GM12892 (cell line): ENCODE data around the gene BAHD1.

ENCODE experiments used
- DNase-seq: peaks from one replicate; pipeline ENCODE4 v3.0.0; 2011; ENCODE audit not compliant: insufficient read length
- FAIRE-seq: peaks from 2 replicates; lab custom pipeline; 2011; peaks lifted over from hg19 to GRCh38; lab: Jason Lieb, UNC
- POLR2A ChIP-seq: IDR thresholded peaks from 2 replicates; pipeline ENCODE4 v1.6.1; 2011; ENCODE audit warnings: low read depth, low read length, control low read depth
- POLR2AphosphoS5 ChIP-seq: IDR thresholded peaks from 2 replicates; pipeline ENCODE4 v1.6.1; 2011; ENCODE audit warnings: low read depth, low read length, control low read depth
- TAF1 ChIP-seq: IDR thresholded peaks from 2 replicates; pipeline ENCODE4 v1.6.1; 2011; ENCODE audit warnings: low read depth, mild to moderate bottlenecking, control low read depth, low read length, borderline replicate concordance

The BAHD1 gene

DNA sequence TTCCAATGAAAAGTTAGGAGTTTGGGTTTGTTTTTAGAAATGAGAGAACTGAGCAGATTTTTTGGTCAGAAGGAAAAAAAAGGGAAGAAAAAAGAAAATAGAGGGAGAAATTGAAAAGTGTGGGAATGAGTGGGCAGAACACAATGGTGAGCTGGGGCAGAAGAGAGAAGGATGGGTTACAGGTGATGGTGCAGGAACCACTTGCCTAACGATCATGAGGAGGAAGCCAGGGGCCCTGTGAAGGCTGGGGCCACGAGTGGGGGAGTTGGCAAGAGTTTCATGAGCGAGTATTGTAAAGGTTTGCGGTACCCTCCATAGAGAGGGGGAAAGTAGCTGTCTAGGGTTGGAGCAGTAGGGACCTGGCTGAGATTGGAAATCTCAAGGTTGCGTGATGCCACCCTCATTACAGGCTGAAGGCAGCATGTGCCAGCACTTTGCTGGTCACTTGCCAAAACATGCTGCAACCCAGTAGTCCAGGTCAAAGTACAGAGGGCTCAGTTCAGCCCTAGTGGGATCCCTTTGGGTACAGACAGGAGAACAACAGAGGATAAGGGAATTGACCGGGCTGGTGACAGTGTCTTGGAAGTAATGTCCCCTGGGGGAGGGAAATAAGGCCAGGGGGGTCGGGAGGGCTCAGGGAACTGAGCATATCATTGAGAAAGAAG is 28.5 kb upstream of the BAHD1 start:
- FAIRE-seq, result no peak
- TF ChIP-seq TAF1 (no peak), POLR2AphosphoS5 (0 out of 2 replicates have a peak, but pooled peaks have one; percentile 10)
- DNase-seq, result no peak

DNA sequence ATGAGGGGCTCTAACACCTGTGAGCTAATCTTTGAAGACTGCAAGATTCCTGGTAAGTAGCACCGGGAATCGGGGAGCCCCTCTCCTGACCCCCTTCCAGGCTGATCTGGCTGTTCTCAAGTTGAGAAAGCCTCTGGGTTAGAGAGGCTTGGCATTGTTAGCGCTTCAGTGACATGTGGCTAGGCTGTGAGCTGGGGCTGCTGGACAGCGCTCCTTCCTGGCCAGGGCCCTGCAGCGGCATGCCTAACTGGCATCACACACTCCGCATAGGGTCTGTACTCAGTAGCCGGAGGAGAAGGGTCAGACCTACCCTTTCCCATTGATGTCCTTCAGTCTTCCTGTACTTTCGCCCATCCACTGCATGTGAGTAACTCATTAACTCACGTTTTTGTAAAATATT is 27.7 kb upstream of the BAHD1 start:
- no peak for TF ChIP-seq POLR2A
- no peak for TF ChIP-seq TAF1
- TF ChIP-seq POLR2AphosphoS5, result no peak
- FAIRE-seq, result no peak
- DNase-seq, result no peak

DNA sequence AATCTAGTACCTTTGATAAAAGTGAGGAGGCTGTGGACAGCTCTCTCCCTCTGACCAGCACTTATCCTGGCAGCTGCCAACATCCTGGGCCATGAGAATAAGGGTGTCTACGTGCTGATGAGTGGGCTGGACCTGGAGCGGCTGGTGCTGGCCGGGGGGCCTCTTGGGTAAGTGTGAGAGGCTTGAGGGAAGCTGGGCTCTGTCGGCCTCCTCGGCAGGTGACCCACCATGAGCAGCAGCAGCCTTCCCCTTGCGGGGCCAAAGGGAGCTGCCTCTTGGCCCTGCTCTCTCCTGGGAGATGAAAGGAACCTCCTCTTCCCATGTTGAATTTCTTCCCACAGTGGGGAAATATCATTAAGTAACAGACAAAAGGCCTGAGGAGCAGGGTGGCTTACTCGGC is 25.9 kb upstream of the BAHD1 start:
- DNase-seq, result no peak
- no peak for FAIRE-seq
- TF ChIP-seq POLR2AphosphoS5 (no peak), POLR2A (no peak), TAF1 (no peak)

DNA sequence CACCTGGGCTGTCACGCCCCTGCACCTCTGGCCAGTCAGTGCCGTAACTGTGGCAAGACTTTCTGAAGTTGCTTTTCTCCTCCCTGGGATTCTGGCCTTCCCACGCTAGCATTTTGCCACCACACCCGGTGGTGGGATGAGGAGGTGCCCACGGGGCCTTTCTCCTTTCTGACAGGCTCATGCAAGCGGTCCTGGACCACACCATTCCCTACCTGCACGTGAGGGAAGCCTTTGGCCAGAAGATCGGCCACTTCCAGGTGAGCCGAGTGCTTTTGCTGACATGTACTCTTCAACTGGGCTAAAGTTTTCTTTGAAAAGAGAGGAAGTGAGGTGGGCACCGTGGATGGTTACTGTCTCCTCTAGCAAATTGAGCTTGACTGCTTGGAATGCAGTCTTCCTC is 25.5 kb upstream of the BAHD1 start:
- DNase-seq (no peak), FAIRE-seq (no peak)
- TF ChIP-seq TAF1 (no peak), POLR2A (no peak), POLR2AphosphoS5 (no peak)

DNA sequence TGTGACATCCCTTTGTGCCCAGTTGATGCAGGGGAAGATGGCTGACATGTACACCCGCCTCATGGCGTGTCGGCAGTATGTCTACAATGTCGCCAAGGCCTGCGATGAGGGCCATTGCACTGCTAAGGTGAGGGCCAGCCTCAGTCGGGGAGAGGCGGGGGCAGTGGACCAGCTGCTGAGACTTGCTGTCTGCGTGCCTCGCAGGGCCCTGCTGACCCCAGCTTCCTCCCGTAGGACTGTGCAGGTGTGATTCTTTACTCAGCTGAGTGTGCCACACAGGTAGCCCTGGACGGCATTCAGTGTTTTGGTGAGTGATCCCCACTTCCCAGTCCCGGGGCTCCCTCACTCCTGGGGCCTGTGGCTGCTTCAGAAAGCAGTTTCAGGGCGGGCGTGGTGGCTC is 24.7 kb upstream of the BAHD1 start:
- DNase-seq, result no peak
- TF ChIP-seq TAF1, result no peak
- no peak for TF ChIP-seq POLR2AphosphoS5
- no peak for TF ChIP-seq POLR2A
- no peak for FAIRE-seq

DNA sequence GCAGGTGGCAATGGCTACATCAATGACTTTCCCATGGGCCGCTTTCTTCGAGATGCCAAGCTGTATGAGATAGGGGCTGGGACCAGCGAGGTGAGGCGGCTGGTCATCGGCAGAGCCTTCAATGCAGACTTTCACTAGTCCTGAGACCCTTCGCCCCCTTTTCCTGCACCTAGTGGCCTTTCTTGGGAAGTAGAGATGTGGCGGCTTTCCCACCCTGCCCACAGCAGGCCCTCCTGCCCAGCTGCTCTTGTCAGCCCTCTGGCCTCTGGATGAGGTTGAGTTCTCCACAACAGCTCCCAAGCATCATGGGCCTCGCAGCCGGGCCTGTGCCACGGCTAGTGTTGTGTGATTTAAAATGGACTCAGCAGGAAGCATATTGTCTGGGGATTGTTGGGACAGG is 22.6 kb upstream of the BAHD1 start:
- FAIRE-seq, result no peak
- DNase-seq, result no peak
- TF ChIP-seq POLR2AphosphoS5, result no peak
- TF ChIP-seq POLR2A, result no peak
- no peak for TF ChIP-seq TAF1

DNA sequence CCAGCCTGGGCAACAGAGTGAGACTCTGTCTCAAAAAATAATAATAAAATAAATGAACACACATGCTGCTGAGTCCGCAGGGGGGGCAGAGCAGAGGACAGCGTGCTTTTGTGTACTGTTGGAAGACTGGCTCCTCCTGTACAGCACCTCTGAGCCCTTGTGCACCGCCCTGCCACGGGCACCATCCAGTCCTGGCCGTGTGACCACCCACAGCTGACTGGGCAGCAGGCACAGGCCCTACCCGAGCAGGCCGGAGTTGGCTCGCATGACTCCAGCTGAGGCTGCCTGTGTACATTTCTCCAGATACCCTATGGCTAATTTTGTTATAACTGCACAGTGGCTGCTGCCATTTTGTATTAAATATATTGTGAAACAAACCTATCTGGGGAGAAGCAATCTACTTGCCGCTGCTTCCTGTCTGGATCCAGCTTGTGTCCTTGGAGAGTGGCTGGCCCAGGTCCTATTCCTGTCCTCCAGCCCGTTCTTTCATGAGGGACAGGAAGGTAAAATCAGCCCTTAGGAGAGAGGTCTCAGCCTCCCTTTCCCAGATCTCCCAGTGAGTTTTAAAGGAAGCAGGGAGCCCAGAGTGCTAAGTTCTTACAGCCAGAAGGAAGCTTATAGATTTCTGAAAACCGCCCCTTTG is 20.6 kb upstream of the BAHD1 start:
- peak; percentile 13; the same call in 1 of the 2 replicates for TF ChIP-seq POLR2AphosphoS5
- no peak; the same call in 1 of the 2 replicates for TF ChIP-seq POLR2A
- FAIRE-seq (no peak), DNase-seq (no peak)

DNA sequence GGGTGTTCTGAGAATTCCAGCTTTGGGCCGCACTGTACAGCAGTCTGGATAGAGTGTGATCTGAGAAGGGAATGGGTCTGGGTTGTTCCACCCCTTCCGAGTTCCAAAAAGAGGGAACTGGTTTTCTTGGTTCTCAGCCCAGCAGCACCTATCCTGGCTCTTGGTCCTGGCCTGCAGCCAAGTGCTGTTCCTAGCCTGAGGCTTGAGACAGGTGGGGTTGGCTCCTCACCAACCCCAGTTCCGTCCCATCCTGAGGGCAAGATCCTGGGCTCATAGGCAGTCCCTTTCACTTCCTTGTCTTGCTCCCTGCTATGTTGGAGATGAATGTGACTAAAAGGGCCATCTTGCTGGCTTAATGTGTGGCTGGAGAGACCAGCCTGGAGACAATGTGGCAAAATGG is 20.0 kb upstream of the BAHD1 start:
- no peak for FAIRE-seq
- DNase-seq, result no peak
- TF ChIP-seq POLR2A, result no peak
- no peak for TF ChIP-seq POLR2AphosphoS5

DNA sequence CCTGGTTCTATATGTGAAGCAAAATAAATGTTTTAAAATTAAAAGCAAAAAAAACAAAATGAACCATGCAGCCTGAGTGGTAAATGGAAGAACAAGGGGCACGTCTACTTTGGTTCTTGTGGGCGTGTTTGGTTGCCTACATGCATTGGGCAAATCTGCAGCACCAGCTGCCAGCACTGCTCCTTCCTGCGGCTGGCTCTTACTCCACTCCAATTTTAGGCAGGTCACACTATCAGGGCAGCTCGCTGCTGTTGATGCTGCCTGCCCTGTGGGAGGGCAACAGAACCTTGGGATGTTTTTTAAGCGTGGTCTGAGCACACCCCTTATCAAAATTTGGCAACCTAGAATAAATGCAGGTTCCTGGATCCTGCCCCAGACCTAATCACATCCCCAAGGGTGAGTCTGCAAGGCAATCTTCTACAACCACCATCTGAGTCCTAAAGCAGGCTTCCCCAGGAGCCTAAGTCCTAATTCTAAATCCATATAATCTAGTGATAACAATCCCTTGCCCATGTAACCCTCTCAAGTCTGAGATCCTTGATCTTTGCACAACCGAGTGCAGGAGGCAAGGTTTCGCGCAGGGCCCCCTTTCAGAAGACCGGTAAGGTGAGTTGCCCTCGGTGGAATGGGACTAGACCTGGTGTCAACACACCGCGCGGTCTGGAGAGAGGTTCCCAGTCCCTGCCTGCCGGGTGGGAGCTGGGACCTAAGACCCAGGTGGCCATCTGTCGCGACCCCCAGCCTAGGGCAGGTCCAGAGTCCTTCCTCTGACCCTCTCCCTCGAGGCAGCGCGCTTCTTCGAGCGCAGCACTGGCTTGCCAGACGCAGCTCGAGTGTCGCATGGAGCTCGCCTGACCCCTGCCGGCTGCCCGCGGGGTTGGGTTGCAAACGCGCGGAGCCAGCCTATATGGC is 19.3 kb upstream of the BAHD1 start:
- peak; percentile 74 for FAIRE-seq
- DNase-seq, result peak; percentile 95
- TF ChIP-seq POLR2A, result 0 out of 2 replicates have a peak, but pooled peaks have one; percentile 47
- no peak for TF ChIP-seq TAF1

DNA sequence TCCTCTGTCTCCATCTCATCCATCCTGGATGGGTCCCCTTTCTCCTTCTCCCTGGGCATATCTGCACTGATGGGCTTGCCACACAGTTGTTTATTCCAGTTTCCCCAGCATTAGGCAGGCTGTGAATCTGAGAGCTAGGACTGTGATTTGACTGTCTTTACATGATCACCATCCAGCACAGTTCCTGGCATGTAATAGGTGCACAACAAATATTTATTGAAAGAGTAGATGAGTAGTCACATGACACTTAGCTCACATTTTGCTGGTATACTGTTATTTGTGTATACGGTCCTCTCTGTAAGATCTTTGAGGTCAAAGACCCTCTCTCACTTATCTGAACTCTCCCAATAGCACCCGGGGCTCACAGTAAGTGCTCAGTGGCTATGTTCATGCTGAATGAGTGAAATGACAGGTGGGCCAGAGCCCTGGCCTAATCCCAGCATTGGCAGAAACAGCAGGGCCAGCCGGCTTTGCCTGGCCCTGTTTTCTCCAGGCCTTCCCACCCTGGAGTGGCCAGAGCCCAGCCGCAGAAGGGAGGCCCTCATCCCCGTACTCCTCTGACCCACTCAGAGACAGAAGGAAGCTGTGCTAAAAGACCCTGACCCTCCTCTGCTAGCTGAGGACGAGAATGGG is 16.2 kb upstream of the BAHD1 start:
- TF ChIP-seq POLR2A (no peak), POLR2AphosphoS5 (no peak), TAF1 (no peak)
- no peak for FAIRE-seq
- no peak for DNase-seq

DNA sequence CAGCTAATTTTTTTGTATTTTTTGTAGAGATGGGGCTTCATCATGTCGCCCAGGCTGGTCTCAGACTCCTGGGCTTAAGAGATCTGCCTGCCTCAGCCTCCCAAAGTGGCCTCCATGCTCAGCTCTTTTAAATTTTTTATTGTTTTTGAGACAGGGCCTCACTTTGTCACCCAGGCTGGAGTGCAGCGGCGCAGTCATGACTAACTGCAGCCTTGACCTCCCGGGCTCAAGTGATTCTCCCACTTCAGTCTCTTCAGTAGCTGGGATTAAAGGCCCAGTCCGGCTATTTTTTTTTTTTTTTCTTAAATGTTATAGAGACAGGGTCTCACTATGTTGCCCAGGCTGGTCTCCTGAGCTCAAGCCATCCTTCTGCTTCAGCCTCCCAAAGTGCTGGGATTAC is 15.1 kb upstream of the BAHD1 start:
- FAIRE-seq, result no peak
- no peak for TF ChIP-seq POLR2A
- no peak for DNase-seq

DNA sequence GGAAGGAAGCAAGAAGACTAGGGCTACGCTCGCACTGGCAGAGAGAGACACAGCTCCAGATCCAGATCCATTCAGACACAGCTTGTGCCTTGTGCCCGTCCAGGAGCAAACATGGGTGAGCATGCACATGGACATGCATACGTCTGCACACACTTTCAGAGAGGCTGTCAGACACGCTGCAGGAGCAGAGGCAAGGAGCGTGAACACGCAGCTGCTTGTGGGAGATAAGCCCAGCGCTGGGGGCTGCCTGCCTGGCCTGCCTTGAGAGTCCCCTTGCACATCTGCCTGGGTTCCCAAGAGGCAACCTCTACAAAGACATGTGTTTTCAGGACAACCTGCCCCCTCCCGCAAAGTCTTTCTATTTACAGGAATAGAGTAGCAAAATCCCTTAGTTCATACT is 13.6 kb upstream of the BAHD1 start:
- no peak for TF ChIP-seq POLR2A
- TF ChIP-seq POLR2AphosphoS5, result no peak
- TF ChIP-seq TAF1, result no peak
- no peak for DNase-seq
- no peak for FAIRE-seq
